ENCODE results near the gene NQO2.
A peak's percentile ranks its signal among the peaks of the same experiment; 100 is the strongest.
"Not testable (repeated sequence)": the region's sequence is repeated elsewhere in the genome, so short reads cannot be mapped to it uniquely, and the experiment has no call there.

Gene NQO2

GRCh38 chr6:2969549-2969948 is 30.1 kb upstream of the NQO2 start:
- Histone ChIP-seq H3K4me3 (ENCODE audit: low read depth, low read length) (peak overlapping the region; percentile 86; the same call in 1 of the 2 replicates), H3K27ac (ENCODE audit: low read depth, low read length) (no peak overlapping the region), H2AFZ (ENCODE audit: low read length, unreplicated experiment) (no peak overlapping the region), H3K27me3 (ENCODE audit: insufficient read depth, low read length) (no peaks in the 10 kb centered on the region), H3K36me3 (ENCODE audit: insufficient read depth, low read length) (no peaks in the 10 kb centered on the region), H3K79me2 (ENCODE audit: control insufficient read depth, insufficient read depth, low read length, unreplicated experiment) (peaks cover 64% of the 10 kb centered on the region), H3K4me1 (ENCODE audit: control insufficient read depth, insufficient read depth, low read length, unreplicated experiment) (peaks cover 16% of the 10 kb centered on the region)

- Histone ChIP-seq H3K4me3 (ENCODE audit: low read depth, low read length) (peak overlapping the region; percentile 86), H3K36me3 (ENCODE audit: insufficient read depth, low read length) (no peaks in the 10 kb centered on the region), H3K4me1 (ENCODE audit: control insufficient read depth, insufficient read depth, low read length, unreplicated experiment) (peaks cover 16% of the 10 kb centered on the region), H3K27me3 (ENCODE audit: insufficient read depth, low read length) (no peaks in the 10 kb centered on the region), H3K27ac (ENCODE audit: low read depth, low read length) (peak overlapping the region; percentile 82), H2AFZ (ENCODE audit: low read length, unreplicated experiment) (no peak overlapping the region), H3K79me2 (ENCODE audit: control insufficient read depth, insufficient read depth, low read length, unreplicated experiment) (peaks cover 59% of the 10 kb centered on the region)
Measured at GRCh38 chr6:2970034-2970685, 29.5 kb upstream of the NQO2 start.

GRCh38 chr6:2970753-2971419 is 28.8 kb upstream of the NQO2 start:
- peak overlapping the region; percentile 82 for H3K27ac ChIP-seq (ENCODE audit: low read depth, low read length)
- no peaks in the 10 kb centered on the region for H3K27me3 ChIP-seq (ENCODE audit: insufficient read depth, low read length)
- H3K79me2 ChIP-seq (ENCODE audit: control insufficient read depth, insufficient read depth, low read length, unreplicated experiment): peaks cover 55% of the 10 kb centered on the region
- peak overlapping the region; percentile 83 for H2AFZ ChIP-seq (ENCODE audit: low read length, unreplicated experiment)
- peak overlapping the region; percentile 86 for H3K4me3 ChIP-seq (ENCODE audit: low read depth, low read length)
- no peaks in the 10 kb centered on the region for H3K36me3 ChIP-seq (ENCODE audit: insufficient read depth, low read length)
- peaks cover 20% of the 10 kb centered on the region for H3K4me1 ChIP-seq (ENCODE audit: control insufficient read depth, insufficient read depth, low read length, unreplicated experiment)

GRCh38 chr6:2971420-2972218 is 28.1 kb upstream of the NQO2 start, which contains the start of gene SERPINB6:
Gene SERPINB6, minus strand, starts transcription at chr6:2971567. Its CDS starts 12,235 bp downstream, at chr6:2959332.
- peaks cover 25% of the 10 kb centered on the region for H3K4me1 ChIP-seq (ENCODE audit: control insufficient read depth, insufficient read depth, low read length, unreplicated experiment)
- H3K79me2 ChIP-seq (ENCODE audit: control insufficient read depth, insufficient read depth, low read length, unreplicated experiment): peaks cover 47% of the 10 kb centered on the region
- H3K4me3 ChIP-seq (ENCODE audit: low read depth, low read length): peak within 1 kb of the TSS; percentile 86
- H2AFZ ChIP-seq (ENCODE audit: low read length, unreplicated experiment): peak within 1 kb of the TSS; percentile 83
- no peaks in the 10 kb centered on the region for H3K36me3 ChIP-seq (ENCODE audit: insufficient read depth, low read length)
- H3K27me3 ChIP-seq (ENCODE audit: insufficient read depth, low read length): no peaks in the 10 kb centered on the region
- H3K27ac ChIP-seq (ENCODE audit: low read depth, low read length): peak within 1 kb of the TSS; percentile 82

GRCh38 chr6:2972219-2972487 is 27.5 kb upstream of the NQO2 start:
- H3K27ac ChIP-seq (ENCODE audit: low read depth, low read length): peak overlapping the region; percentile 82
- peak overlapping the region; percentile 83 for H2AFZ ChIP-seq (ENCODE audit: low read length, unreplicated experiment)
- H3K4me3 ChIP-seq (ENCODE audit: low read depth, low read length): peak overlapping the region; percentile 86

GRCh38 chr6:2972685-2973084 is 27.0 kb upstream of the NQO2 start:
- not testable (repeated sequence) for H3K27me3 ChIP-seq (ENCODE audit: insufficient read depth, low read length); H3K4me3 ChIP-seq (ENCODE audit: low read depth, low read length); H3K36me3 ChIP-seq (ENCODE audit: insufficient read depth, low read length); H3K27ac ChIP-seq (ENCODE audit: low read depth, low read length); H2AFZ ChIP-seq (ENCODE audit: low read length, unreplicated experiment)
- H3K4me1 ChIP-seq (ENCODE audit: control insufficient read depth, insufficient read depth, low read length, unreplicated experiment): peaks cover 33% of the 10 kb centered on the region
- H3K79me2 ChIP-seq (ENCODE audit: control insufficient read depth, insufficient read depth, low read length, unreplicated experiment): peaks cover 40% of the 10 kb centered on the region

More at GRCh38 chr6:2972219-2972487, 27.5 kb upstream of the NQO2 start:
- H3K36me3 ChIP-seq (ENCODE audit: insufficient read depth, low read length); H3K27me3 ChIP-seq (ENCODE audit: insufficient read depth, low read length): not testable (repeated sequence)
- H3K4me1 ChIP-seq (ENCODE audit: control insufficient read depth, insufficient read depth, low read length, unreplicated experiment): peaks cover 27% of the 10 kb centered on the region
- H3K79me2 ChIP-seq (ENCODE audit: control insufficient read depth, insufficient read depth, low read length, unreplicated experiment): peaks cover 42% of the 10 kb centered on the region

- H3K79me2 ChIP-seq (ENCODE audit: control insufficient read depth, insufficient read depth, low read length, unreplicated experiment): peaks cover 35% of the 10 kb centered on the region
- not testable (repeated sequence) for H2AFZ ChIP-seq (ENCODE audit: low read length, unreplicated experiment); H3K4me3 ChIP-seq (ENCODE audit: low read depth, low read length); H3K27ac ChIP-seq (ENCODE audit: low read depth, low read length); H3K36me3 ChIP-seq (ENCODE audit: insufficient read depth, low read length); H3K27me3 ChIP-seq (ENCODE audit: insufficient read depth, low read length)
- peaks cover 37% of the 10 kb centered on the region for H3K4me1 ChIP-seq (ENCODE audit: control insufficient read depth, insufficient read depth, low read length, unreplicated experiment)
Measured at GRCh38 chr6:2973180-2973579, 26.5 kb upstream of the NQO2 start.

- peaks cover 42% of the 10 kb centered on the region for H3K4me1 ChIP-seq (ENCODE audit: control insufficient read depth, insufficient read depth, low read length, unreplicated experiment)
- no peak overlapping the region for H2AFZ ChIP-seq (ENCODE audit: low read length, unreplicated experiment)
- H3K4me3 ChIP-seq (ENCODE audit: low read depth, low read length): no peak overlapping the region
- no peak overlapping the region for H3K27ac ChIP-seq (ENCODE audit: low read depth, low read length)
- H3K27me3 ChIP-seq (ENCODE audit: insufficient read depth, low read length): no peaks in the 10 kb centered on the region
- H3K79me2 ChIP-seq (ENCODE audit: control insufficient read depth, insufficient read depth, low read length, unreplicated experiment): peaks cover 30% of the 10 kb centered on the region
- H3K36me3 ChIP-seq (ENCODE audit: insufficient read depth, low read length): no peaks in the 10 kb centered on the region
Measured at GRCh38 chr6:2973676-2974075, 26.0 kb upstream of the NQO2 start.

GRCh38 chr6:2976060-2976459 is 23.6 kb upstream of the NQO2 start:
- H3K4me3 ChIP-seq (ENCODE audit: low read depth, low read length): peak overlapping the region; percentile 41

GRCh38 chr6:2976571-2977085 is 23.1 kb upstream of the NQO2 start:
- Histone ChIP-seq H3K27me3 (ENCODE audit: insufficient read depth, low read length) (no peaks in the 10 kb centered on the region), H3K36me3 (ENCODE audit: insufficient read depth, low read length) (no peaks in the 10 kb centered on the region), H3K4me1 (ENCODE audit: control insufficient read depth, insufficient read depth, low read length, unreplicated experiment) (peaks cover 60% of the 10 kb centered on the region), H3K79me2 (ENCODE audit: control insufficient read depth, insufficient read depth, low read length, unreplicated experiment) (peaks cover 7% of the 10 kb centered on the region), H2AFZ (ENCODE audit: low read length, unreplicated experiment) (peak overlapping the region; percentile 37), H3K27ac (ENCODE audit: low read depth, low read length) (peak overlapping the region; percentile 92), H3K4me3 (ENCODE audit: low read depth, low read length) (peak overlapping the region; percentile 41; the same call in 1 of the 2 replicates)

More at GRCh38 chr6:2976060-2976459, 23.6 kb upstream of the NQO2 start:
- peaks cover 54% of the 10 kb centered on the region for H3K4me1 ChIP-seq (ENCODE audit: control insufficient read depth, insufficient read depth, low read length, unreplicated experiment)
- no peaks in the 10 kb centered on the region for H3K27me3 ChIP-seq (ENCODE audit: insufficient read depth, low read length)
- H2AFZ ChIP-seq (ENCODE audit: low read length, unreplicated experiment): peak overlapping the region; percentile 58
- peak overlapping the region; percentile 92 for H3K27ac ChIP-seq (ENCODE audit: low read depth, low read length)
- H3K79me2 ChIP-seq (ENCODE audit: control insufficient read depth, insufficient read depth, low read length, unreplicated experiment): peaks cover 11% of the 10 kb centered on the region
- no peaks in the 10 kb centered on the region for H3K36me3 ChIP-seq (ENCODE audit: insufficient read depth, low read length)

All from ACC112 (cell line).